ENCODE data around the gene ZNF345. TPM values are rescaled to one million over a fixed set of nuclear protein-coding genes. Genes with fewer than 3 reads are reported as not detected.

ZNF345 gene
- total and polyA plus RNA-seq, 2 of the 8 experiments (the other 6 are each of a cell fraction or from before 2014, with no cell fraction given) = 3.2 to 5.1 TPM

GRCh38 chr19:36837906-36838783 lies 12.5 kb upstream of the ZNF345 start, which contains the start of gene ZNF790:
TSS of gene ZNF790 (minus strand) at chr19:36838387. CDS start at chr19:36825619, 12,768 bp downstream.
- WGBS, 2 experiments (ENCODE audit: extremely low coverage in 1 of 2, insufficient coverage in 1 of 2, insufficient read length in 1 of 2, insufficient replicate concordance in 2 of 2, low coverage in 1 of 2, low lambda C conversion rate in 2 of 2, missing lambda C conversion rate in 1 of 2) = 4% methylated on average over 56 of the region's 56 CpGs; no CpG with 5 or more reads in 1 of the 2 experiments
- Histone ChIP-seq H2AFZ (ENCODE audit: low read length) (peak within 1 kb of the TSS; percentile 94), H4K20me1 (replicated peaks in 1 of 2; ENCODE audit: control insufficient read depth in 1 of 2, insufficient read depth in 2 of 2, low read length in 2 of 2) (no peaks in the 10 kb centered on the region), H2BK20ac (ENCODE audit: low read length) (no peak within 1 kb of the TSS), H3K36me3 (ENCODE audit: control insufficient read depth in 2 of 4, insufficient read depth in 4 of 4, low read length in 3 of 4) (peaks cover 0 to 2% (median 0%) of the 10 kb centered on the region in 4 experiments; a peak in 2 of 8 replicates), H3K23me2 (ENCODE audit: low read depth, low read length) (peaks cover 6% of the 10 kb centered on the region), H3K27me3 (replicated peaks in 1 of 4; ENCODE audit: control insufficient read depth in 3 of 4, extremely low read depth in 1 of 4, insufficient read depth in 3 of 4, low read length in 3 of 4) (peaks cover 0 to 1% (median 0%) of the 10 kb centered on the region in 4 experiments; a peak in 1 of 7 replicates), H2AK5ac (ENCODE audit: low read depth, low read length) (no peak within 1 kb of the TSS), H4K5ac (ENCODE audit: insufficient read length, low read depth, low read length) (peak within 1 kb of the TSS; percentile 93), H3K9me3 (ENCODE audit: insufficient read depth in 2 of 2, low read depth in 1 of 2, low read length in 1 of 2) (peaks cover 6 to 7% of the 10 kb centered on the region in 2 experiments; a peak in 2 of 4 replicates), H3K4me3 (ENCODE audit: extremely low read depth in 1 of 4, insufficient read depth in 2 of 4, low read depth in 3 of 4, low read length in 4 of 4) (peak within 1 kb of the TSS; percentile 77 to 98 (median 93)), H3K56ac (replicated peaks; ENCODE audit: insufficient read length, low read depth, low read length) (peak within 1 kb of the TSS; percentile 39), H4K8ac (ENCODE audit: extremely low read depth, insufficient read depth, low read length) (peak within 1 kb of the TSS; percentile 95; the same call in 1 of the 2 replicates), H3K79me1 (ENCODE audit: low read depth, low read length) (no peaks in the 10 kb centered on the region; the same call in 1 of the 2 replicates), H3K4me1 (replicated peaks in 1 of 4; ENCODE audit: control insufficient read depth in 3 of 4, insufficient read depth in 4 of 4, low read length in 3 of 4) (peaks cover 0 to 2% (median 0%) of the 10 kb centered on the region in 4 experiments; a peak in 1 of 7 replicates), H3K18ac (ENCODE audit: extremely low read depth, low read length) (peak within 1 kb of the TSS; percentile 97), H3K9ac (replicated peaks in 1 of 4; ENCODE audit: extremely low read depth in 1 of 4, low read depth in 3 of 4, low read length in 3 of 4) (peak within 1 kb of the TSS; percentile 58 to 87 (median 84)), H3K14ac (ENCODE audit: insufficient read length) (no peak within 1 kb of the TSS), H2BK15ac (ENCODE audit: low read length) (no peak within 1 kb of the TSS), H3K79me2 (ENCODE audit: control insufficient read depth in 1 of 2, insufficient read depth in 2 of 2, low read length in 2 of 2) (0 out of 4 replicates have a peak, but pooled peaks cover 0 to 6% of the 10 kb centered on the region in 2 experiments), H3K27ac (ENCODE audit: low read depth, low read length) (peak within 1 kb of the TSS; percentile 88; the same call in 1 of the 2 replicates), H2BK5ac (ENCODE audit: low read depth, low read length) (peak within 1 kb of the TSS; percentile 60), H2BK120ac (replicated peaks; ENCODE audit: low read depth, low read length) (no peak within 1 kb of the TSS), H2BK12ac (ENCODE audit: low read depth, low read length) (0 out of 2 replicates have a peak within 1 kb of the TSS, but pooled peaks have one; percentile 17), H3K4me2 (ENCODE audit: insufficient read depth in 1 of 2, low read depth in 2 of 2, low read length in 2 of 2) (peak within 1 kb of the TSS; percentile 92 to 93), H3K23ac (ENCODE audit: insufficient read length) (no peak within 1 kb of the TSS), H4K91ac (replicated peaks; ENCODE audit: insufficient read length, low read length) (peak within 1 kb of the TSS; percentile 91), H3K4ac (replicated peaks; ENCODE audit: insufficient read length, low read depth, low read length) (peak within 1 kb of the TSS; percentile 27)
- peak in 1 of 2 experiments; percentile 86 for DNase-seq (ENCODE audit: low read depth in 1 of 2, low spot score in 2 of 2)
- POLR2A ChIA-PET (ENCODE audit: partially characterized antibody) = interaction anchor here (0.6 to 6.8 kb wide), 17 partner anchors 9 to 422 kb away, joined by 3 to 103 read pairs (median 4); partner anchors contain the start of genes ZNF260, ZNF345, ZNF383 and ZNF850
- peak; percentile 42 for FAIRE-seq
- CTCF ChIA-PET (ENCODE audit: partially characterized antibody) = interaction anchor here (4.3 kb wide), 1 partner anchor 11 kb away, joined by 14 read pairs; the partner anchor contains the start of gene ZNF345
- TF ChIP-seq SP4 (IDR thresholded peaks at IDR 0.05; ENCODE audit: low read length) = no peak
- no peak for TF ChIP-seq SIRT6 (IDR thresholded peaks at IDR 0.05; ENCODE audit: low read length)
- peak; percentile 75 for TF ChIP-seq TAF1 (IDR thresholded peaks at IDR 0.05; ENCODE audit: low read depth, low read length)
- peak; percentile 33 to 78; a peak in 2 of 4 replicates for TF ChIP-seq SIN3A (conservative IDR thresholded peaks at IDR 0.05 in 1 of 2, IDR thresholded peaks at IDR 0.05 in 1 of 2; ENCODE audit: low read depth in 1 of 2, low read length in 2 of 2)
- TF ChIP-seq NANOG (IDR thresholded peaks at IDR 0.05; ENCODE audit: insufficient read depth, low read depth, low read length, poor library complexity, severe bottlenecking) = no peak
- peak; percentile 35 for TF ChIP-seq MAX (IDR thresholded peaks at IDR 0.05)
- no peak for TF ChIP-seq TCF12 (IDR thresholded peaks at IDR 0.05; ENCODE audit: low read depth, low read length)
- TF ChIP-seq CHD2 (IDR thresholded peaks at IDR 0.05; ENCODE audit: low read length) = no peak
- TF ChIP-seq POLR2AphosphoS5 (IDR thresholded peaks at IDR 0.05; ENCODE audit: low read depth, low read length) = peak; percentile 47
- TF ChIP-seq KDM5A (IDR thresholded peaks at IDR 0.05; ENCODE audit: low read length) = no peak
- TF ChIP-seq SIX5 (IDR thresholded peaks at IDR 0.05; ENCODE audit: low read depth, low read length) = peak; percentile 84

All from H1 (cell line).